Activated naive CD4-positive, alpha-beta T cell treated with Interleukin-2 at 50 U/mL for 16 hours (primary cell): Measurements from ENCODE around the gene CCNG2.

Experiments used
- DNase-seq: peaks from one replicate; pipeline ENCODE4 v3.0.0-alpha.2; 2020

CCNG2 gene

GRCh38 chr4:77179519-77179918 is 22.5 kb downstream of the CCNG2 start:
- no peak for DNase-seq

- no peak for DNase-seq
Measured at GRCh38 chr4:77181720-77182119, 24.7 kb downstream of the CCNG2 start.

- DNase-seq, result no peak
Measured at GRCh38 chr4:77183777-77184420, 26.9 kb downstream of the CCNG2 start.

GRCh38 chr4:77184974-77185373 is 28.0 kb downstream of the CCNG2 start:
- DNase-seq, result no peak

GRCh38 chr4:77185686-77186085 is 28.7 kb downstream of the CCNG2 start:
- no peak for DNase-seq

- DNase-seq, result no peak
Measured at GRCh38 chr4:77187322-77187721, 30.3 kb downstream of the CCNG2 start.

GRCh38 chr4:77188498-77189220 is 31.7 kb downstream of the CCNG2 start:
- no peak for DNase-seq

GRCh38 chr4:77189412-77189811 is 32.4 kb downstream of the CCNG2 start:
- no peak for DNase-seq

- DNase-seq, result no peak
Measured at GRCh38 chr4:77190053-77190452, 33.0 kb downstream of the CCNG2 start.

- no peak for DNase-seq
Measured at GRCh38 chr4:77193046-77193445, 36.0 kb downstream of the CCNG2 start.

- peak; percentile 73 for DNase-seq
Measured at GRCh38 chr4:77193511-77194102, 36.6 kb downstream of the CCNG2 start.

GRCh38 chr4:77194366-77194765 is 37.4 kb downstream of the CCNG2 start:
- DNase-seq, result peak; percentile 3

GRCh38 chr4:77194989-77195388 is 38.0 kb downstream of the CCNG2 start:
- no peak for DNase-seq

GRCh38 chr4:77196866-77197265 is 39.9 kb downstream of the CCNG2 start:
- DNase-seq, result no peak

- DNase-seq, result no peak
Measured at GRCh38 chr4:77197361-77197760, 40.4 kb downstream of the CCNG2 start.

- no peak for DNase-seq
Measured at GRCh38 chr4:77197831-77198230, 40.8 kb downstream of the CCNG2 start.

- DNase-seq, result no peak
Measured at GRCh38 chr4:77199276-77199675, 42.3 kb downstream of the CCNG2 start.

- DNase-seq, result no peak
Measured at GRCh38 chr4:77199701-77200100, 42.7 kb downstream of the CCNG2 start.

- DNase-seq, result no peak
Measured at GRCh38 chr4:77201343-77201742, 44.3 kb downstream of the CCNG2 start.

GRCh38 chr4:77201857-77202256 is 44.9 kb downstream of the CCNG2 start:
- no peak for DNase-seq

GRCh38 chr4:77202491-77202890 is 45.5 kb downstream of the CCNG2 start:
- DNase-seq, result no peak

- DNase-seq, result peak; percentile 59
Measured at GRCh38 chr4:77203380-77204197, 46.6 kb downstream of the CCNG2 start.

- no peak for DNase-seq
Measured at GRCh38 chr4:77204621-77205020, 47.6 kb downstream of the CCNG2 start.
